GM18868 (cell line): ENCODE measurements around the gene SHMT2.
A peak's percentile ranks its signal among the peaks of the same experiment; 100 is the strongest.
"Not testable (repeated sequence)": the region's sequence is repeated elsewhere in the genome, so short reads cannot be mapped to it uniquely, and the experiment has no call there.

ENCODE experiments used
- ATAC-seq: cut with Tn5 transposase; IDR thresholded peaks from one replicate; pipeline ENCODE4 v1.9.1; 2021; ENCODE audit warnings: mild to moderate bottlenecking, moderate library complexity; ENCODE audit not compliant: unreplicated experiment

Gene SHMT2

DNA sequence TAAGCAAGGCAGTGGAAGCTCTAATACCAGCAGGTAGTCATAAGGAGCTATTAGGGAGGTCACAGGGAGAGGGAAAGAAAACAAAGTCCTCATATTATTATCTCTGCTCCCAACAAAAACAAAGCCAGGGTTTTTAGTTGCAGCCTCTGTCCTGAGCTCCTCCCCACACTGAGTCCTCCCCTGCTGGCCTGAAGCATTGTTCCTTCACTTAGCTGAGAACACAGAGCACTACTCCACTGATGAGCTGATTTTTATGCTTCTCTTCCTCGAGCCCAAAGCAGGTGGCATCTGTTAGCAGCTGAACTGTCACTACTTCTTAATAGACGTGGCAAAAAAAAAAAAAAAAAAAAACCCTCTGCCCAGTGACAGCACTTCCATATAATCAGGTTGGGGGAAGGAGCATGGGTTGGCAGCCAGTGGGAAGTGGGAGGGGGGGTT, 31.9 kb downstream of the SHMT2 start:
- no peak for ATAC-seq

DNA sequence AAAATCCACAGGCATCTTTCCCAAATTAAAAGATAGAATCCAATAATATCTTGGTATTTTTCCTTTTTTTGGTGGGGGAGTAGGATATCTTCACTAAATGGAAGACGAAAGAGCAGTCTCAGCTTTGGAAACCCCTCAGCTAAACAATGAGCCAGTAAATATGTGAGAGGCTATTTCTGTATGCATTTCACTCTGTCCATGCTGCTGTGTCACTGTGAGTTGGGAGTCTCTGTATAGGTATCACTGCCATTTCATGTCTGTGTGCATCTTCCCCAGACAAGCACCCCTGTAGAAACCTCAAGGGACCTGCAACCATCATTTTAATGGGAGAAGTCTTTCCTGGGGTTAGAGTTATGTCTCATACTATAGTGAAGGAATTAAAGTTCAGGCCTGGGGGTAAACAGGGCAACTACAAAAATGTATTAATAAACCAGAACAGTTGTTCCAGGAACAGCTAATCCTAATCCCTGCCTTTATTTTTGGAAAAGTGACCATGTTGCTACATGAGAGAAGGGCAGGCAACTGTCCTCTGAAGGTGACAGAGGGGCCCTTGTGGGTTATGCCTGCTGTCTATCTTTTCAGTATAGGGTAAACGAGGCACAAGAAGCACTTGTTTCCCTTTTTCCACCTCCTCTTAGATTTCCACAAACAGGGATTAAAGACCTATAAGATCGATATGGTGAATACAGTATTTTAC, 32.8 kb downstream of the SHMT2 start:
- no peak for ATAC-seq

DNA sequence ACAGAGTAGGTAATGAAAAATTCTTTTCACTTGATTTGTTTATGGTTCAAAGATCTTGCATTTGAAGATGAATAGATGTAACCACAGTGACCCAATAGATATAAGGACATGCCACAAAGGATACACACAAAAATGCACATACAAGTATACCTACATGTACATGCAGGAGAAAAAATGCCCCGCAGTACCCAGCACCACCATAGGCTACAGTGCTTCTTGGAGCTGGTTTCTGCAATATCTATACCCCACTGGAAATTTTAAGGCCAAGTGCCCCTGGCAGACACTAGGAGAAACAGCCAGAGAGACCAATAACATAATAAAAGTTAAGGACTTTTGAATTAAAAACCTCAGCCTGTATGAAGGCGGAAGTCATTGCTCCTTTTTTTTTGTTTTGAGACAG, 33.6 kb downstream of the SHMT2 start:
- ATAC-seq = no peak

DNA sequence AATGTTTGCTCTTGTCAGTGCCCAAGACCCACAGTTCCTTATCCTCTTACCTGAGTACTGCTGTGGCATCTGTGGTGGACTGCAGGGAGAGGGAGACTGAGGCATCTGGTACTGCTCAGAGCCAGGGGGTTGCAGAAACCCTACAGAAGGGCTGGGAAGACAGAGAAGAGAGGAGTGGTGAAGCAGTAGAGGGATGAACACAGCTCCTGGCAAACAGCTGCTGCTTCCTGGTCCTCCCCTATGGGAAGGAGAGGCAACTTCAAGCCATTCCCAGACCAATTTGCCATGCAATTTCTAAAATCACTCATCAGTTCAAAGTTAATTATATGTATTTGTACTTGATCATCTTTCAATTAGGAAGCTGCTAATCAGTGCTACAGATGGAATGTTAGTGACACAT, 37.2 kb downstream of the SHMT2 start:
- ATAC-seq = no peak

DNA sequence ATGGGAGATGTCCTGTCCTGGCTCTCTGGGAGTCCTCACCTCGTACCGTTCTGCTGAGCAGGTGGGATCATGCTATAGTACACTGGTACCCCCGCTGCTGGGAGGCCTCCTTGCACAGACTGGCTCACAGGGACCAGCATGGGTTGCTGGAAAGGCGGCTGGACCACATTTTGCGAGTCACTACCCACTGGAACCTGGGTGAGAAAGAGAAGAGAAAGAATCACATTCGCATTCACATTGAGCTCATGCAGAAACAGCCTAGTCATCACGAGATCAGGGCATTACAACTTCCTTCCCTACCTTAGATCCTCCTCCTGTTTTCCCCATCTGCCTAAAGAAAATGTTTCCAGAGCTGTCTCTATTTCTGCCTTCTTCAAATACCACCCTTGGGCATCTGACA, 38.8 kb downstream of the SHMT2 start:
- no peak for ATAC-seq

GRCh38 chr12:57270966-57271470, 41.5 kb downstream of the SHMT2 start:
- ATAC-seq = no peak

DNA sequence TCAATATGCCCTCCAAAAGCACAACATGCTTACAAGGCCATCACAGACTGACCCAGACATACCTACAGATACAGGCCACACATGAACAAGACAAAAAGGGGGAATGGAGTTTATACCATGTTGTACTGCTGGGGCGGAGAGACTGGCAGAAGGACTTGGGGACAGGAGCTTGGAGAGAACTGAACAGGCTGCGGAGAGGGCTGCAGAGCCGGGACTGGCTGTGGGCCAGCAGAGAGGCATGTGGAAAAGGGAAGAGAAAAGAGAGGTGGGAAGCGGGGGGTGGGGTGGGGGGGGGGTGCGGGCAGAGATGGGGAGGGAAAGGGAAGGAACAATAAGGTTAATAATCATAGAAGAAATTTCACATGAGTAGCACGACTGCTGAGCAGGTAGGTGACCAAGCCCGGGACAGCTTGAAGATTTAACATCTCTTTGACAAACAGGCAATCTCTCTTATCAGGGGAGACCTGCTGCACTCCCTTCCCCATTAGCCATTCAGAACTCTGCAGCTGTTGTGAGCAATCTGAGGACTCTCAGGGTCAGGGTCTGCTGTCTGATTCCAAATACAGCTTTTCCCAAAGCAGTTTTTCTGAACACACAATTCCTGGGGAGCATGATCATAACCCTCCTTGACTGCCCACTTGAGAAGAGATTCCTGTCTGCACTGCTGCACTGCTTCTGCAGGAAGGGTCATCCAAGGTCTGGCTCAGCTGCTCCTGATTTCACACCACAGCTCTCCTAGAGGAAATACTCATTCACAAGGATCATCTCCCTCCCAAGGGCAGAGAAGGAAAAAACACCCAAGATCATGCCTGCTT, 43.0 kb downstream of the SHMT2 start:
- ATAC-seq = no peak

DNA sequence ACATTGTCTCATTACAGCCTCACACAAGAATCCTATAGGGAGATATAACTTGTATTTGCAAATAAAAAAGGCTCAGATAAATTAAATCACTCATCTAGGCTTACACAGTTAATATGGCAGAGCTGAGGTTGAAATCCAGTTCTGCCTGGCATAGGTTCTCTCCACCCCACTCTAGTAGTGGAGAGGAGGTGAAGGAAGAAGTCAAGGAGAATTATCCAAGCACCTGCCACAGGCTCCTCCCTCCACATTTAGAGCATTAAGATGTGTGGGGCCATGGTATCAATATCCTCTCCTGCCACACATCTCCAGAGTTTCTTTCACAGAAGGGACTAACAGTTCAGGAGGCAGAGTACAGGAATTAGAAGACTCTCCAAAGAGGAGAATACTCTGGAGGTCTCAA, 44.0 kb downstream of the SHMT2 start:
- ATAC-seq = no peak

DNA sequence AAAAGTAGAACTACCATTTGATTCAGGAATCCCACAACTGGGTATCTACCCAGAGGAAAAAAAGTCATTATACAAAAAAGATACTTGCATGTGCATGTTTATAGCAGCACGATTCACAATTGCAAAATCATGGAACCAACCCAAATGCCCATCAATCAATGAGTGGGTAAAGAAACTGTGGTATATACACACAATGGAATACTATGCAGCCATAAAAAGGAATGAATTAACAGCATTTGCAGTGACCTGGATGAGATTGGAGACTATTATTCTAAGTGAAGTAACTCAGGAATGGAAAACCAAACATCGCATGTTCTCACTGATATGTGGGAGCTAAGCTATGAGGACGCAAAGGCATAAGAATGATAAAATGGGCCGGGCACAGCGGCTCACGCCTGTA, 46.7 kb downstream of the SHMT2 start:
- ATAC-seq = not testable (repeated sequence)

GRCh38 chr12:57276935-57277563, 47.5 kb downstream of the SHMT2 start:
- no peak for ATAC-seq

DNA sequence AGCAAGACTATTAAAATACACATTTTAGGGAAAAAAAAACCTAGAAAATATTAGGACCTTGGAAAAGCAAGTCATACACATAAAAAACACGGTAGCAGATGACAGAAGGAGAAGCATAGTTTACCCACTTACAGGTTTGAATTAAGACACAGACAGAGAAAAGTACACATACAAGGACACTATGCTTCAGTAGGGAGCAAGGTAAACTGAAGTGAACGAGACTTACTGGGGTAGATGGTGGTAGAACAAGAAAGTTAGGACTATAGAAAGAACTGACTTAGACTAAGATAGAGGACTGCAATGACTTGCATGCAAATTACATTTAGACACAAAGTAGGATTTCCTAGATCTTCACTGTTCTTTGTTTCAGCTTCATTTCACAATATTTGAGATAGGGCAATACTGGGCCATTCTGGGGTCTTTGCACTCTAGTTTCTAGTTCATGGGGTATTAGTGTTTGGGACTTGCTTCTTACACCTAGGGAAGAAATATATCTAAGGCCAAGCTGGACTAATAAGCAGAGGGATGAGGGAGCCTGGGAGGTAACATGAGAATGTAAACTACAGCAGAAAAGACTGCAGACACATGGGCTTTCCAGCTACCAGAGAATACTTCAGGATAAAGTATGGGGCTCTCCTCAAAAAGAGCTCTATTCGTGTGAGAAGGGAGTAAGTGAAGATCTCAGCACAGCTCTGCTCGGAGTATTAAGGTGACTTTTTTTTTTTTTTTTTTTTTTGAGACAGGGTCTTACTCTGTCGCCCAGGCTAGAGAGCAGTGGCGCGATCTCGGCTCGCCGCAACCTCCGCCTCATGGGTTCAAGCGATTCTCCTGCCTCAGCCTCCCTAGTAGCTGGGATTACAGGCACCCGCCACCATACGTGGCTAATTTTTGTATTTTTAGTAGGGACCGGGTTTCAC, 49.2 kb downstream of the SHMT2 start:
- ATAC-seq = no peak

DNA sequence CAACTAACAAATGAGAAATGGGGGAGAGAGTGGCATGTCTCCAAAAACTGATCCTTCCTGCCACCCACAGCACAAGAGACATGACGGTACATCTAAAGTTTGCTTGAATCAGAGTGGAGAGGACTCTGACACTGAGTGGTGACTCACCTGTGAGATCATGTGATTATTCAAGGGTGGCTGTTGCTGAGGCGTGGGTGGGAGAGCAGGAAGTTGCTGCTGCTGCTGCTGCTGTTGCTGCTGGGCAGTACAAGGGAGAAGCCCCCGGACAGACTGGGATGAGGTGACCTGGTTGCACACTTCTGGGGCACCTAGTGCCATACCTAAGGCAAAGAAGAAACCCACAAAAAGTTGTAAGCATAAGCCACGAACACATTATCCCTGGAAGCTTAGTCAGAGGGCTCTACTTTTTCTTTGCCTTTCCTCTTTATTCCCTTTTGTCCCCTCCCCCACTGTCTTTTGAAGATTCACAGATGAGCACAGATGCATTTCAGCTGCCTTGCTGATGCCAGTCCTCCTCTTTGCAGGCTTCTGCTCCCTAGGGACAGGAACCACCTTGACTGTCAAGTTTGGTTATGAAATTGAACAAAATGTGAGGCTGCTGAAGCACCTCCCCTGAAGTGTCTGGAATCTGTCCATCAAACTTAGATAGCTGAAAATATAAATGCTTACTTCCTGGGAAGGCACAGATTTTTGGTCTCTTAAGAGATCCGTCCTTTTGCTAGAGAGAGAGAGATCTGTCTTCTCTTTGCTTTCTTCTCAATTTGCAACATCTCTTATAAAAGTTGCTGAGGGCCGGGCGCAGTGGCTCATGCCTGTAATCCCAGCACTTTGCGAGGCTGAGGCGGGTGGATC, 50.9 kb downstream of the SHMT2 start:
- ATAC-seq = peak; percentile 97

DNA sequence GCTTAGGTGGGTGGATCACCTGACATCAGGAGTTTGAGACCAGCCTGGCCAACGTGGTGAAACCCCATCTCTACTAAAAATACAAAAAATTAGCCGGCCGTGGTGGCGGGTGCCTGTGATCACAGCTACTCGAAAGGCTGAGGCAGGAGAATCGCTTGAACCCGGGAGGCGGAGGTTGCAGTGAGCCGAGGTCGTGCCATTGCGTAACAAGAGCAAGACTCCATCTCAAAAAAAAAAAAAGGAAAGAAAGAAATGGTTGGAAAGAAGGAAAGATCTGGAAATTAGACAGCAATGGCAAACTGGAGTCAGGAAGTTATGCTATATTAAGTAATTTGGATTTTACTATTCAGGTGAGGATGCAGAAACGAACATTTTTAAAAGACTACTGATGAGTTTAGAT, 52.6 kb downstream of the SHMT2 start:
- not testable (repeated sequence) for ATAC-seq
